Prostate gland (tissue), 2 donors: Measurements from ENCODE around the gene PRRX1.

Experiments
- POLR2A ChIP-seq: fragments of 450-650 bp; IDR thresholded peaks from one replicate; pipeline ENCODE4 v1.6.1; 2016; ENCODE audit warnings: antibody characterized with exemption, mild to moderate bottlenecking
- POLR2AphosphoS5 ChIP-seq: sonication (generic); formaldehyde crosslinking; IDR thresholded peaks from one replicate; pipeline ENCODE4 v1.6.1; 2017; ENCODE audit warnings: antibody characterized with exemption
- TF ChIP-seq, protein P1 (sequence below), 4 experiments: fragments of 200-600 bp in 2 of 4; fragments of 450-650 bp in 2 of 4; sonication (generic) in 2 of 4; IDR thresholded peaks; 1 replicate in 3 of 4; 2 replicates in 1 of 4; pipeline ENCODE4 v1.5.1; 2016 to 2019; ENCODE audit warnings: antibody characterized with exemption in 4 of 4, mild to moderate bottlenecking in 2 of 4, moderate library complexity in 2 of 4

DNA sequence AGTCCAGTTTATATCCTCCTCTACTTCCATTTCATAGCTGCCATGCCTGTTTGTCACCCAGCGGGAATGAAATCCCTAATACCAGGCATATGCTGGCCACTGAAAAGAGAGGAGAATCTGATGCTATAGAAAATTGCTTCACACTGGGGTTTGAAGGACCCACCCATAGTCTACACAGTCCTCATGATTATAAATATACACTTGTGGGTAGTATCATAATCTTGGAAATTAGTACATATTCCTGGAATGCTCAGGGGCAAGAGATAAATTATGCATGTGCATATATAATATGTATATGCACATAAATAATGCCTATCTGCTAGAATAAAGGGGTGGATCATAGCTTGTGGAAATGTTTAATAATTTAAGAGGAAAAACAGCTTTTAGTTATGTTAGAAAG, 105.8 kb downstream of the PRRX1 start:
- TF ChIP-seq, protein P1, sequence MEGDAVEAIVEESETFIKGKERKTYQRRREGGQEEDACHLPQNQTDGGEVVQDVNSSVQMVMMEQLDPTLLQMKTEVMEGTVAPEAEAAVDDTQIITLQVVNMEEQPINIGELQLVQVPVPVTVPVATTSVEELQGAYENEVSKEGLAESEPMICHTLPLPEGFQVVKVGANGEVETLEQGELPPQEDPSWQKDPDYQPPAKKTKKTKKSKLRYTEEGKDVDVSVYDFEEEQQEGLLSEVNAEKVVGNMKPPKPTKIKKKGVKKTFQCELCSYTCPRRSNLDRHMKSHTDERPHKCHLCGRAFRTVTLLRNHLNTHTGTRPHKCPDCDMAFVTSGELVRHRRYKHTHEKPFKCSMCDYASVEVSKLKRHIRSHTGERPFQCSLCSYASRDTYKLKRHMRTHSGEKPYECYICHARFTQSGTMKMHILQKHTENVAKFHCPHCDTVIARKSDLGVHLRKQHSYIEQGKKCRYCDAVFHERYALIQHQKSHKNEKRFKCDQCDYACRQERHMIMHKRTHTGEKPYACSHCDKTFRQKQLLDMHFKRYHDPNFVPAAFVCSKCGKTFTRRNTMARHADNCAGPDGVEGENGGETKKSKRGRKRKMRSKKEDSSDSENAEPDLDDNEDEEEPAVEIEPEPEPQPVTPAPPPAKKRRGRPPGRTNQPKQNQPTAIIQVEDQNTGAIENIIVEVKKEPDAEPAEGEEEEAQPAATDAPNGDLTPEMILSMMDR (IDR thresholded peaks at IDR 0.05): no peak
- TF ChIP-seq POLR2A (no peak), POLR2AphosphoS5 (no peak)
